LHCN-M2 (cell line): ENCODE data around the gene FAM163B. TPM values are rescaled to one million over a fixed set of nuclear protein-coding genes. Genes with fewer than 3 reads are reported as not detected.

Experiments used
- DNase-seq: peaks from one replicate; pipeline ENCODE4 v3.0.0-alpha.2; 2012; ENCODE audit warnings: low read depth
- total RNA-seq: library from RNA; depleted of rRNA; stranded (reverse); fragments of >200 nt; gene quantifications from 2 replicates; pipeline ENCODE4 v1.2.3, GENCODE V29; 2014

The FAM163B gene
- total RNA-seq, 1 experiment from 2014 or later = not detected

DNA sequence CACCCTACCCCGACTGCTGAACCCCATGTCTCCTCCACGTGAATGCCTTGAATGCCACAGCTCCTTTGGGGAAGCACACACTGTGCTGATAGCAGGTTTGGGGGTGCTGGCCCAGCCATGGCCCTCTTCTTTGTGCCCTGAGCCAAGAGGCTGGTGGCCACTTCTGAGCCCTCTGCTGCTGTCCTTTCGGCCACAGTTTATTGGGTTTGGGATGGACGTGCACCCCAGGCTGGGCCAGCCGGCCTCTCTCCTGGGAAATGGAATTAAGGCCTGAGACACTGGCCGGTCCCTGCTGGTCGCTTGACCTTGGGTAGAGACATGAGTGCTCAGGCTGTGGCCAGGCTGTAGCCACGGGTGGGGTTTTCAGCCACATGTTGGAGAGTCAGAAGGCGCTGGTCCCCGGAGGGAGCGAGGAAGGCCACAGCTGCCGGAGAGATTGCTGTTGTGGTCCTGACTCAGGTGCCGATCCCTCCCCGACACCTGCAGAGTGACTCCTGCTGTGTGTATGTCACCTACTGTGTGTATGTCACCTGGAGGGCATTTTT, 26.6 kb downstream of the FAM163B start:
- DNase-seq = no peak

GRCh38 chr9:133581513-133582343, 27.5 kb downstream of the FAM163B start:
- no peak for DNase-seq

GRCh38 chr9:133581011-133581410, 28.2 kb downstream of the FAM163B start:
- no peak for DNase-seq

DNA sequence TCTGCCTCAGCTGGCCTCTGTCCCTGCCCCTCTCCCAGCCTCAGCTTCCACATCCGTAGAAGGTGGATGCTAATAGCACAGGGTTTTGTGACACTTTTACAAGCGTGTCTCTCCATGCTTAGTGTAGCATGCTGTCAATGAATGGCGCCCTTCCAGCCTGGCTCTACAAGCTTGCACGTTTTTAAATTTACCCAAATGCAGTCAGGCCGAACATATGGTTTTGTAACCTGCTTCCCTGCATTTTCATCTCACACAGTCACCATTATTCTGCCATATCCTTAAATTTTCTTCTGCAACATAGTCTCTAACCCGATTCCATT, 28.8 kb downstream of the FAM163B start:
- no peak for DNase-seq

GRCh38 chr9:133579601-133580418, 29.4 kb downstream of the FAM163B start:
- DNase-seq = no peak

DNA sequence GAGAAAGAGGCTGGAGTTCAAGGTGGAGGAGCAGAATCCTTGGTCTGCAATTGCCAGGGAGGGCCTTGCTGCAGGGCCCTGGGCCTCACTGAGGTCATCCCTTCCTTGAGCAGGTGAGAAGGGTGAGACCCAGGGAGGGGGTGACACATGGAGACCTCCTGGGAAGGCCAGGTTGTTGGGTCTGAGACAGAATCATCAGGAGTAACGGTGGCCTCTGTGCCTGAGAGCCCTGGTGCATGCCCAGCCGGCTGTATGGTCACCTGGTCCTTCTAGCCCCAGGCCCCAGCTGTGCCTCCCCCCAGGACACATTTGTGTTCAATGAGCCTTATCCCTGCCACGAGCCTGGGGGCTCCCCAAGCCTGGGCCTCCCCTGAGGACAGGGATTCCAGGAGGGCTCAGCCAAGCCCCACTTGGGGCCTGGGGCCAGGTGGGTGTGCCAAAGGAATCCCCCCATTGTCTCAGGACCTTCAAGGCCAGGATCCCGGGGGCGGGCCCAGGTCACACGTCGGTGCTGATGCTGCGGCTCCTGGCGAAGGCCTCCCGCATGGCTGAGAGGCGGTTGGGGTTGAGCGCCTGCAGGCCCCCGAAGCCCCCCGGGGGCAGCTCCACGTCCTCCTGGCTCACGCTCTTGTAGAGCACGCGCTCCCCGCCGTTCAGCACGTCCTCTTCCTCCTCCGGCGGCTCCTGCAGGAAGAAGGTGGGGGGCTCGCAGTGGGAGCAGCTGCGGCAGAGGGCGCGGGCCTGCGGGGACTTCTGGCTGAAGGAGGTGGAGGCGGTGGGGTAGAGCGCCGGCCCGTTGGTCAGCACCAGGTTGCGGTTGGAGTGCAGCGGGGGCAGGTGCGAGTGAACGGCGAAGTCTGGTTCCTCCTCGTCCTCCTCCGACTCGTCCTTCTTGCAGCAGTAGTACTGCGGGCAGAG, 30.4 kb downstream of the FAM163B start:
- DNase-seq = no peak

- no peak for DNase-seq
These were observed 31.5 kb downstream of the FAM163B start for GRCh38 chr9:133577737-133578112.

DNA sequence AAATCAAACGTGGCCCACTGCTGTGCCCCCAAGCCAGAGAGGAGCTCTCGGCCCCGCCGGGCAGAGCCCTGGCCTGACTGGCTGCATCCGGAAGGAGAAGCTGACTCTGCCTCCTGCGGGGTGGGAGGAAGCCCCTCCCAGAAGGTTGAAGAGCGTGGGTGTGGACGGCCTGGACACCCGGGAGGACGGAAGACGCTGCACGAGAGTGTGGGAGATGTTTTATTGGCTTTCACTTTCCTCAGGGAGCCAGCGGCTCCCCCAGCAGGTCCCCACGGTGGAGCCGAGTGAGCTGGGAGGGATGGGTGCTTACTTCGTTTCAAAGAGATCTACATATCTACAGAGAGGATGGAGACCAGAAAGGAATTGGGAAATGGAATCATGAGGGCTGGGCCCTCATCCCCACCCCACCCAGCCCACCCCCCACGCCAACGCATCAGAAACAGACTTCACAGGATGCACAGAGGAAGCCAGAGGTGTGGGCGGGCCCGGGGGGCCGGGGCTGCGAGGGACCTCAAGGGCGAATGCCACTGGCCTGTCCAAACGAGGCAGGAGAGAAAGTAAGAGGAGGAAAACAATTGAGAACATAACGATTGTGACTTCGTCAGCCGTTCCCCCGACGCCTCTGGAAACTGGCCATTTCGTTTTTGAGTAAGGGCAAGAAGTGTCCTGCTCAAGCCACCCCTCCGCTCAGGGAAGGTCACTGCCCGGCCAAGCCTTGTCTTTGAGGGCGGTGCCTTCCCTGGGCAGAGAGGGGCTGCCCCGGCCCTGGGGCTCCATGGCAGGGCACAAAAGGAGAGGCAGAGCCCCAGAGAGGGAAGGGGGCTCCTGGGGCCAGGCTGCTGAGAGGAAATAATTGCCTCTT, 32.1 kb downstream of the FAM163B start:
- DNase-seq = no peak

DNA sequence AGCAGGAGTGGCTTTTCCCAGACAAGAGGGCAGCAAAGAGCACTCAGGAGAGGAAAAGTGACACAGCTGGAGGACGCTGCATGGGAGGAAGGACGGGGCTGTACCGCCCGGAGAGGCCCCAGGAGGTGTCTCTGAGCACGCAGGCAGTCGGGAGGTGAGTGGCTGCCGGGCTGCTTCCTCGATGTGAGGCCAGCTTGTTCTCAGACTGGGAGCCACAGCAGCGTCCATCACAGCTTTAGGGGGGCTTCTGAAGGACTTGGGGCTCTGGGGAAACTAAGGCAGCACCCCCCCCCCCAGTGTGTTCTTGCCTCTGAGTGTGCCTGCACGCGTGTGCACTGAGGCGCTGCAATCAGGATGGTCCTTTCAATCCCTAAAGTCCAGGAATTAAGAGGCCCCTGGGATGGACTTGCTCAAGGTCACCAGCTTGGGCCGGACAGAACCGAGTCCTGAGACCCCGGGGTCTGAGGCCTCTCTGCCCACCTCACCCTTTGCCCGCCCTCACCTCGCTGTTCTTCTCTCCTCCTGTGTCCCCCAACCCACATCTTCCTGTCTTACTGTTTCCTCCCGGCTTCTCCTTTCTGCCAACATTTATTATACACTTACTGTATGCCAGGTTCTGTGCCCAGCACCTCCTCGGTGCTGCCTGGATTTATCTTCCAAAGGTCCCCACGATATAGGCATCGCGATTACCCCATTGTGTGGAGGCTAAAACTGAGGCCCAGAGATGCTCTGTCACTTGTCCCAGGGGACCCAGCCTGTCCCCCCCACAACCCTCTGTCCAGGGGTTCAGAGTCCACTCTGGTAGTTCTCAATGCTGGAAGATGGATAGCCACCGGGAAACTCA, 32.9 kb downstream of the FAM163B start:
- DNase-seq = no peak

DNA sequence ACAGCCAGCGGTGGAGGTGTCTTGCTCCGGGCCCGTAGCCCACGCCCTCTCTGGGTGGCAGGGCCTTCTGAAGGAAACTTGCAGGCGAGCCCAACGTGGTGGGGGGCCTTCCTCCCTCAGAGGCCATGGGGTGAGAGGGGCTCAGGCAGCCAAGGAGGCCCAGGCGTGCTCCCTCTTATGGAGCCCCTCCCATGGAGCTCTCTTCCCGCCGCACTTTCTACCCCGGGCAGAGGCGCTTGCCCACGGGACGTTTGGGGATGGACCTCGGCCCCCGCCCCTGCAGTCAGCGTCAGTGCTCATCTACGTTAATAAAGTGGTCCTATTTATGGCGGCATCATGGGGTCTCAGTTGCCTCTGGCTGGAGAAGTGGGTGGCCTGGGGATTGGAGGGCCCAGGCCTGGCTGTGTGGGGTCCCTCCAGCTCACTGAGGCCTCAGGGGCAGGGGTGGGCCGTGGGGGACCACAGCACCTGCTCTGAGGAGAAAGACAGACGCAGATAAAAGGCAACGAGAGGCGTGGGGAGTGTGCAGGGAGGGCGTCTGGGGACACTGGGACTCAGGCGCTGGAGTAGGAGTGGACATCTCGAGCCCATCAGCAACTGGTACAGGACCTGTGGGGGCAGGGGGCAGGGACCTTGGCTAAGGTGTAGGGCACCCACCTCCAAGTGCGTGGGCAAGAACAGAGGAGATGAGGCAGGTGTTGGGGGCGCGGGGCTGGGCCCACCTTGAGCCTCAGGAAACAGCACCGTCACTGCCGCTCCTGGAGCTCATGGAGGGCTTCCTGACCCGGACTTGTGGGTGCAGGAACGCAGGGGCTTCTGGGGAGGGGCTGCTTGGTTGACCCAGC, 33.8 kb downstream of the FAM163B start:
- DNase-seq = no peak

DNA sequence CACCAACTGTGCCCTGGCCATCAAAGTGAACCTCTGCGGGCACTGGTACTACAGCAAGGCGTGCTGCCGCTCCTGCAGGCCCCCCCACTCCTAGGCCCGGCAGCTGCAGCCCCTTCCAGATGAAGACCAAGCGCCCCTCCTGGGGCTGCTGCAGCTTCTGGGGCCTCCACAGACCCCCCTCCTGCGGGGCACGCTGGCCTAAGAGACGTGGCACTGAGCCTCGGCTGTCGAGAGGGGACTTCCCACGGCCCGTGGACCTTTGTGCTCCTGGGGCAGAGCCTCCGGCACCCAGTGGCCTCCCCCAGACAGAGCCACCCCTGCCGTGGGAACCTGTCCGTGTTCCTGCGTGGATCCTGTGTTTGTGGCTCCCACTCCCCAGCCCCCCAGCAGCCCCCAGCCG, 34.4 kb downstream of the FAM163B start:
- DNase-seq = no peak

GRCh38 chr9:133573791-133574515, 35.2 kb downstream of the FAM163B start:
- no peak for DNase-seq

GRCh38 chr9:133572821-133573361, 36.3 kb downstream of the FAM163B start:
- no peak for DNase-seq

- DNase-seq = no peak
These were observed 37.1 kb downstream of the FAM163B start for GRCh38 chr9:133571896-133572595.

DNA sequence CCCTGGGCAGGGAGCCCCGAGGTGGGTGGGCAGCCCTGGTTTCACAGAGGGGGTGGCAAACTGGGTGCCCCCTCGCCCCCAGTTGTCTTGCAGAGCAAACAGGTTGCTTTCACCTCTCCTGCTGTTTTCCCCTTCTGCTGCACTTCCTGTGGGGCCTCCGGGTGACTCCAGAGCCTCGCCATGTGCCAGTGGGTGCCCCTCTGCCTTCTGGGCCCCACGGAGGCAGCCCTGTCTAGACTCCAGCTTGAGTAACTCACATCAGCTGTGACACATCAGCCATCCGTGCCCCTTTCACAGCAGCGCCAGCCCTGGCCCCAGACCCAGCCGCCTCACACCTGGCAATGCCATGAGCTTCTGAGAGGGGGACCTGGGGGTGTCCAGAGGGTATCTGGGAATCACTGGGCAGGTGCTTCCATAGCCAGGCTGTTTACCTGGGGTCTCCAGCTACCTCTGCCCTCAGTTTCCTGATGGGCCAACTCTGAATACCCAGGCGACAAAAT, 37.7 kb downstream of the FAM163B start:
- no peak for DNase-seq

GRCh38 chr9:133570691-133571080, 38.5 kb downstream of the FAM163B start:
- no peak for DNase-seq
